Measurements from ENCODE around the gene HOXB2.

The HOXB2 gene

GRCh38 chr17:48584223-48584741, 39.4 kb upstream of the HOXB2 start (continued):
- TF ChIP-seq, protein P1, sequence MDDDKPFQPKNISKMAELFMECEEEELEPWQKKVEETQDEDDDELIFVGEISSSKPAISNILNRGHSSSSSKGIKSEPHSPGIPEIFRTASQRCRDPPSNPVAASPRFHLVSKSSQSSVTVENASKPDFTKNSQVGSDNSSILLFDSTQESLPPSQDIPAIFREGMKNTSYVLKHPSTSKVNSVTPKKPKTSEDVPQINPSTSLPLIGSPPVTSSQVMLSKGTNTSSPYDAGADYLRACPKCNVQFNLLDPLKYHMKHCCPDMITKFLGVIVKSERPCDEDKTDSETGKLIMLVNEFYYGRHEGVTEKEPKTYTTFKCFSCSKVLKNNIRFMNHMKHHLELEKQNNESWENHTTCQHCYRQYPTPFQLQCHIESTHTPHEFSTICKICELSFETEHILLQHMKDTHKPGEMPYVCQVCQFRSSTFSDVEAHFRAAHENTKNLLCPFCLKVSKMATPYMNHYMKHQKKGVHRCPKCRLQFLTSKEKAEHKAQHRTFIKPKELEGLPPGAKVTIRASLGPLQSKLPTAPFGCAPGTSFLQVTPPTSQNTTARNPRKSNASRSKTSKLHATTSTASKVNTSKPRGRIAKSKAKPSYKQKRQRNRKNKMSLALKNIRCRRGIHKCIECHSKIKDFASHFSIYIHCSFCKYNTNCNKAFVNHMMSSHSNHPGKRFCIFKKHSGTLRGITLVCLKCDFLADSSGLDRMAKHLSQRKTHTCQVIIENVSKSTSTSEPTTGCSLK (tag by site-specific recombination; IDR thresholded peaks at IDR 0.05) = no peak
- TF ChIP-seq ZNF341 (tag by site-specific recombination; IDR thresholded peaks at IDR 0.05; ENCODE audit: low read depth) (no peak), PRDM6 (tag by site-specific recombination; IDR thresholded peaks at IDR 0.05) (no peak), ZNF398 (tag by site-specific recombination; IDR thresholded peaks at IDR 0.05) (no peak), ZBTB21 (tag by site-specific recombination; IDR thresholded peaks at IDR 0.05) (no peak), ZSCAN23 (tag by site-specific recombination; IDR thresholded peaks at IDR 0.05) (no peak), ZNF785 (tag by site-specific recombination; IDR thresholded peaks at IDR 0.05) (no peak), IKZF3 (tag by site-specific recombination; IDR thresholded peaks at IDR 0.05) (0 out of 2 replicates have a peak, but pooled peaks have one; percentile 2), ZXDB (tag by site-specific recombination; IDR thresholded peaks at IDR 0.05) (no peak), KLF17 (tag by site-specific recombination; IDR thresholded peaks at IDR 0.05) (0 out of 2 replicates have a peak, but pooled peaks have one; percentile 28), BCL11A (tag by site-specific recombination; IDR thresholded peaks at IDR 0.05; ENCODE audit: low read depth) (0 out of 2 replicates have a peak, but pooled peaks have one; percentile 27), KLF1 (tag by site-specific recombination; IDR thresholded peaks at IDR 0.05) (peak; percentile 66; the same call in 1 of the 2 replicates), GLIS2 (tag by site-specific recombination; IDR thresholded peaks at IDR 0.05) (no peak), ZNF548 (tag by site-specific recombination; IDR thresholded peaks at IDR 0.05) (no peak), ZNF138 (tag by site-specific recombination; IDR thresholded peaks at IDR 0.05; ENCODE audit: borderline replicate concordance) (no peak), PRDM1 (tag by site-specific recombination; IDR thresholded peaks at IDR 0.05) (peak; percentile 65), ZNF558 (tag by site-specific recombination; IDR thresholded peaks at IDR 0.05) (no peak), ZNF791 (tag by site-specific recombination; IDR thresholded peaks at IDR 0.05) (no peak), ZNF660 (tag by site-specific recombination; IDR thresholded peaks at IDR 0.05) (no peak), ZNF19 (tag by site-specific recombination; IDR thresholded peaks at IDR 0.05; ENCODE audit: low read depth) (no peak), ZNF837 (tag by site-specific recombination; IDR thresholded peaks at IDR 0.05) (no peak), ZNF146 (tag by site-specific recombination; IDR thresholded peaks at IDR 0.05) (no peak), ZNF692 (tag by site-specific recombination; IDR thresholded peaks at IDR 0.05) (0 out of 2 replicates have a peak, but pooled peaks have one; percentile 51)
- TF ChIP-seq, protein P2, sequence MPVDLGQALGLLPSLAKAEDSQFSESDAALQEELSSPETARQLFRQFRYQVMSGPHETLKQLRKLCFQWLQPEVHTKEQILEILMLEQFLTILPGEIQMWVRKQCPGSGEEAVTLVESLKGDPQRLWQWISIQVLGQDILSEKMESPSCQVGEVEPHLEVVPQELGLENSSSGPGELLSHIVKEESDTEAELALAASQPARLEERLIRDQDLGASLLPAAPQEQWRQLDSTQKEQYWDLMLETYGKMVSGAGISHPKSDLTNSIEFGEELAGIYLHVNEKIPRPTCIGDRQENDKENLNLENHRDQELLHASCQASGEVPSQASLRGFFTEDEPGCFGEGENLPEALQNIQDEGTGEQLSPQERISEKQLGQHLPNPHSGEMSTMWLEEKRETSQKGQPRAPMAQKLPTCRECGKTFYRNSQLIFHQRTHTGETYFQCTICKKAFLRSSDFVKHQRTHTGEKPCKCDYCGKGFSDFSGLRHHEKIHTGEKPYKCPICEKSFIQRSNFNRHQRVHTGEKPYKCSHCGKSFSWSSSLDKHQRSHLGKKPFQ (tag by site-specific recombination; IDR thresholded peaks at IDR 0.05) = no peak
